ENCODE results near the gene ARSJ.

The ARSJ gene

GRCh38 chr4:113884655-113885054 lies 94.8 kb downstream of the ARSJ start:
- in situ Hi-C loops (cut with MboI; ENCODE audit: low sequenced_read_pairs, unreplicated experiment): no loop called here
- TF ChIP-seq CTCF (IDR thresholded peaks at IDR 0.05; ENCODE audit: borderline replicate concordance, control extremely low read depth, extremely low read depth, insufficient read depth, missing control alignments): no peak
- DNase-seq (ENCODE audit: low spot score): no peak

GRCh38 chr4:113882668-113883067 lies 96.8 kb downstream of the ARSJ start:
- no peak for TF ChIP-seq CTCF (IDR thresholded peaks at IDR 0.05; ENCODE audit: borderline replicate concordance, control extremely low read depth, extremely low read depth, insufficient read depth, missing control alignments)
- DNase-seq (ENCODE audit: low spot score): no peak
- in situ Hi-C loops (cut with MboI; ENCODE audit: low sequenced_read_pairs, unreplicated experiment): no loop called here

GRCh38 chr4:113881256-113881655 lies 98.2 kb downstream of the ARSJ start:
- TF ChIP-seq CTCF (IDR thresholded peaks at IDR 0.05; ENCODE audit: borderline replicate concordance, control extremely low read depth, extremely low read depth, insufficient read depth, missing control alignments): no peak
- in situ Hi-C loops (cut with MboI; ENCODE audit: low sequenced_read_pairs, unreplicated experiment): no loop called here
- no peak for DNase-seq (ENCODE audit: low spot score)

GRCh38 chr4:113880240-113881028 lies 99.0 kb downstream of the ARSJ start:
- in situ Hi-C loops (cut with MboI; ENCODE audit: low sequenced_read_pairs, unreplicated experiment): no loop called here
- TF ChIP-seq CTCF (IDR thresholded peaks at IDR 0.05; ENCODE audit: borderline replicate concordance, control extremely low read depth, extremely low read depth, insufficient read depth, missing control alignments): no peak
- DNase-seq (ENCODE audit: low spot score): no peak

- DNase-seq (ENCODE audit: low spot score): no peak
- TF ChIP-seq CTCF (IDR thresholded peaks at IDR 0.05; ENCODE audit: borderline replicate concordance, control extremely low read depth, extremely low read depth, insufficient read depth, missing control alignments): peak; percentile 16
- in situ Hi-C loops (cut with MboI; ENCODE audit: low sequenced_read_pairs, unreplicated experiment): no loop called here
Observed at GRCh38 chr4:113878668-113879067, 100.8 kb downstream of the ARSJ start.

- TF ChIP-seq CTCF (IDR thresholded peaks at IDR 0.05; ENCODE audit: borderline replicate concordance, control extremely low read depth, extremely low read depth, insufficient read depth, missing control alignments): no peak
- no peak for DNase-seq (ENCODE audit: low spot score)
- in situ Hi-C loops (cut with MboI; ENCODE audit: low sequenced_read_pairs, unreplicated experiment): no loop called here
Observed at GRCh38 chr4:113874480-113874879, 105.0 kb downstream of the ARSJ start.
